GM12892 (cell line): ENCODE results near the gene ABI2.

Source experiments
- POLR2A ChIP-seq: IDR thresholded peaks from 2 replicates; pipeline ENCODE4 v1.6.1; 2011; ENCODE audit warnings: low read depth, low read length, control low read depth
- POLR2AphosphoS5 ChIP-seq: IDR thresholded peaks from 2 replicates; pipeline ENCODE4 v1.6.1; 2011; ENCODE audit warnings: low read depth, low read length, control low read depth
- TAF1 ChIP-seq: IDR thresholded peaks from 2 replicates; pipeline ENCODE4 v1.6.1; 2011; ENCODE audit warnings: low read depth, mild to moderate bottlenecking, control low read depth, low read length, borderline replicate concordance

DNA sequence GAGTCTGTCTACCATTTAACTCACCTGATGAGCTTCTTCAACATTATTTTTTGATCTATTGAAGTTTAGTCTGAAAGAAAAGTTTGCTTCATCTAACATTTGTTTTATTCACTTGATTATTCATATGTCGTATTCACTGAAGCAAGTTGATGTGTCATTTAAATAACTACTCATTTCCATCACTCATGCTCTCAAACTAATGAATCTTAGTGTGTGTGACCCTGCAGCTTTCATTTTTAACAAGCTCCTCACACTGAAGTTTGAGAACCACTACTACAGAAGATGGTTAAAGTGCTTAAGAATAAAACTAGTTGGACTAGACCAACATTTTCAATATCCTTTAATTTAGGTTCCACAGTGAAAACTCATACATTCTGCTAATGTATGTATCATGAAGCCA lies 1.8 kb upstream of the ABI2 start:
- TF ChIP-seq POLR2AphosphoS5 (no peak), POLR2A (no peak), TAF1 (no peak)
